ENCODE results near the gene MBD3L1. TPM values are rescaled to one million over a fixed set of nuclear protein-coding genes. Genes with fewer than 3 reads are reported as not detected.

Gene MBD3L1
- total RNA-seq, 6 donors from 2014 or later, result not detected

DNA sequence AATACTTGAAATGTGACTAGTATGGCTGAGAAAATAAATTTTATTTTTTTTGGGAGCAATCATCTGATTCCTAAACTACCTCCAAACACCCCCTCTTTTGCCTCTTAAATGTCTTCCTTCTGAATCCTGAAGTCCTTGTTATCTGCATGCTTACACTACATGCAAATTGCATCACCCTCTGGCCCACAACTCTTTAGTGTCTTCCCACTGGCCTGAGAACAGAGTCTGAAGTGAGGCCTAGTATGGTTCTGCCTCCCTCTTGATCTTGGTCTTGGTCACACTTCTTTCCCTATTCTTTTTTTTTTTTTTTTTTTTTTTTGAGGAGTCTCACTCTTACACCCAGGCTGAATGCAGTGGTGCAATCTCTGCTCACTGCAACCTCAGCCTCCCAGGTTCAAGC is 4.9 kb upstream of the MBD3L1 start:
- H3K36me3 ChIP-seq, result peaks cover 17 to 51% (median 31%) of the 10 kb centered on the region in 4 donors
- DNase-seq, result no peak
- no peak for TF ChIP-seq POLR2A (IDR thresholded peaks at IDR 0.05)
- TF ChIP-seq, protein P1, sequence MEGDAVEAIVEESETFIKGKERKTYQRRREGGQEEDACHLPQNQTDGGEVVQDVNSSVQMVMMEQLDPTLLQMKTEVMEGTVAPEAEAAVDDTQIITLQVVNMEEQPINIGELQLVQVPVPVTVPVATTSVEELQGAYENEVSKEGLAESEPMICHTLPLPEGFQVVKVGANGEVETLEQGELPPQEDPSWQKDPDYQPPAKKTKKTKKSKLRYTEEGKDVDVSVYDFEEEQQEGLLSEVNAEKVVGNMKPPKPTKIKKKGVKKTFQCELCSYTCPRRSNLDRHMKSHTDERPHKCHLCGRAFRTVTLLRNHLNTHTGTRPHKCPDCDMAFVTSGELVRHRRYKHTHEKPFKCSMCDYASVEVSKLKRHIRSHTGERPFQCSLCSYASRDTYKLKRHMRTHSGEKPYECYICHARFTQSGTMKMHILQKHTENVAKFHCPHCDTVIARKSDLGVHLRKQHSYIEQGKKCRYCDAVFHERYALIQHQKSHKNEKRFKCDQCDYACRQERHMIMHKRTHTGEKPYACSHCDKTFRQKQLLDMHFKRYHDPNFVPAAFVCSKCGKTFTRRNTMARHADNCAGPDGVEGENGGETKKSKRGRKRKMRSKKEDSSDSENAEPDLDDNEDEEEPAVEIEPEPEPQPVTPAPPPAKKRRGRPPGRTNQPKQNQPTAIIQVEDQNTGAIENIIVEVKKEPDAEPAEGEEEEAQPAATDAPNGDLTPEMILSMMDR (IDR thresholded peaks at IDR 0.05), result no peak
- TF ChIP-seq POLR2AphosphoS5 (IDR thresholded peaks at IDR 0.05), result no peak
- TF ChIP-seq EP300 (IDR thresholded peaks at IDR 0.05), result no peak

DNA sequence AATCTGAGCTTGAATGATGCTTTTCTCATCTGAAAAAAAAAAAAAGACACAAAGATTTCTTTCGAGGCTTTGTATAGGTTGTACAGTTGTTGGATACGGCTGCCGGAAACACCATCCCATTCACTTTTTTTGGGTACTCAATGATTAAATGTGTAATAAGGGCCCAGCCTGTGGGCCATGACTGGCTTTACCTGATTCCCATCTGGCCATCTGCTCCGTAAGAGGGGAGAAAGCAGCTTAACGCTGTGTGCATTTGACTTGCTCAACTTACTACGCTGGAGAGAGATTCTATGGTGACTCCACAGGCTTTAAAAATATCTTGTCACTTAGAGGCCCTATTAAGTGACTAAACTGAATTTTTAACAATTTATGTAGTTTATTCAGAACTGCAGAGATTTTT is 804 bp upstream of the MBD3L1 start:
- no peak for DNase-seq

More for the DNA sequence above, 4.9 kb upstream of the MBD3L1 start:
- Histone ChIP-seq H3K4me3 (no peak overlapping the region), H3K27ac (no peak overlapping the region), H3K27me3 (no peaks in the 10 kb centered on the region), H3K9me3 (no peaks in the 10 kb centered on the region), H3K4me1 (peaks cover 5 to 10% (median 7%) of the 10 kb centered on the region in 4 donors)
- no peak for ATAC-seq (ENCODE audit: low FRiP score in 2 of 2)

DNA sequence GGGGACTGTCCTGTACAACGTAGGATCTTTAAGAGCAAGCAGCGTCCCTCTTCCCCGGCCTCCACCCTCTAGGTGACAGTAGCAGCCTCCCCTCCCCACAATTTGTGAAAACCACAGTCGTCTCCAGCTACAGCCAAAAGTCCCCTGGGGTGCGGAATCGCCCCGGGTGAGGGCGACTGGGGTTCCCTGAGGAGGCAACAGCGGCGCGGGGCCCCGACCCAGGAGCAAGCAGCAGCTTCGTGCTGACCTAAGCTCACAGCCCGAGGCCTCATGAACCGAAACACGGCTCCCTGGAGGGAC is 395 bp upstream of the MBD3L1 start:
- Histone ChIP-seq H3K36me3 (peaks cover 0 to 19% (median 4%) of the 10 kb centered on the region in 4 donors), H3K27ac (peak overlapping the region; percentile 91 to 97 (median 94)), H3K9me3 (no peaks in the 10 kb centered on the region), H3K4me1 (peaks cover 7 to 10% (median 8%) of the 10 kb centered on the region in 4 donors), H3K27me3 (no peaks in the 10 kb centered on the region), H3K4me3 (peak overlapping the region; percentile 73 to 93 (median 83))
- no peak for DNase-seq
- whole genome bisulfite sequencing, 2 donors, result 0 to 1% methylated on average over 12 to 14 of the region's 16 CpGs
- ATAC-seq (ENCODE audit: low FRiP score in 2 of 2), result peak in 1 of 2 donors; percentile 42
- TF ChIP-seq POLR2AphosphoS5 (IDR thresholded peaks at IDR 0.05) (no peak), EP300 (IDR thresholded peaks at IDR 0.05) (no peak), POLR2A (IDR thresholded peaks at IDR 0.05) (no peak)
- TF ChIP-seq, protein P1 (IDR thresholded peaks at IDR 0.05), result no peak

More for the DNA sequence above, 804 bp upstream of the MBD3L1 start:
- TF ChIP-seq EP300 (IDR thresholded peaks at IDR 0.05) (no peak), POLR2AphosphoS5 (IDR thresholded peaks at IDR 0.05) (no peak), POLR2A (IDR thresholded peaks at IDR 0.05) (no peak)
- TF ChIP-seq, protein P1 (IDR thresholded peaks at IDR 0.05), result no peak
- no peaks in the 10 kb centered on the region for H3K9me3 ChIP-seq
- peak overlapping the region; percentile 73 to 93 (median 83) for H3K4me3 ChIP-seq
- ATAC-seq (ENCODE audit: low FRiP score in 2 of 2), result no peak
- H3K36me3 ChIP-seq, result peaks cover 0 to 19% (median 5%) of the 10 kb centered on the region in 4 donors
- no peaks in the 10 kb centered on the region for H3K27me3 ChIP-seq
- H3K27ac ChIP-seq, result peak overlapping the region; percentile 91 to 97 (median 94)
- peaks cover 7 to 10% (median 8%) of the 10 kb centered on the region in 4 donors for H3K4me1 ChIP-seq
- WGBS, 2 donors, result 63 to 69% methylated on average over 6 of the region's 6 CpGs

DNA sequence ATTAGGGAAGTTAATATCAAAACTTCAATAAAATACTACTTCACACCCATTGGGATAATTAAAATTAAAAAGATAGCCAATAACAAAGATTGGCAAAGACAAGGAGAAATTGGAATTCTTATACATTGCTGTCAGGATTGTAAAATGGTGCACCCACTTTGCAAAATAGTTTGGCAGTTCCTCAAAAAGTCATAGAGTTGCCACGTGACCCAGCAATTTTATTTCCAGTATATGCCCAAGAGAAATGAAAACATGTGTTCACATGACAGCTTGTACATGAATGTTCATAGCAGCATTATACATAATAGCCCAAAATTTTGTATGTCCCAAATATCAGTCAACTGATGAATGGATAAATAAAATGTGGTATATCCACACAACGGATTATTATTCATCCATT is 3.3 kb downstream of the MBD3L1 start:
- no peak for ATAC-seq (ENCODE audit: low FRiP score in 2 of 2)
- WGBS, 2 donors, result 58 to 76% methylated on average over 2 of the region's 2 CpGs

More for the DNA sequence above, 3.3 kb downstream of the MBD3L1 start:
- TF ChIP-seq, protein P1 (IDR thresholded peaks at IDR 0.05), result no peak
- TF ChIP-seq POLR2AphosphoS5 (IDR thresholded peaks at IDR 0.05) (no peak), POLR2A (IDR thresholded peaks at IDR 0.05) (no peak), EP300 (IDR thresholded peaks at IDR 0.05) (no peak)
- Histone ChIP-seq H3K9me3 (no peaks in the 10 kb centered on the region), H3K36me3 (peaks cover 0 to 1% (median 0%) of the 10 kb centered on the region in 4 donors), H3K4me3 (no peak overlapping the region), H3K27me3 (no peaks in the 10 kb centered on the region), H3K27ac (no peak overlapping the region), H3K4me1 (peaks cover 7 to 10% (median 8%) of the 10 kb centered on the region in 4 donors)
- DNase-seq, result no peak

Data from upper lobe of left lung (tissue), 6 donors.